Measurements from ENCODE around the gene MYO3B.

- TF ChIP-seq CTCF (IDR thresholded peaks at IDR 0.05) (no peak), POLR2A (IDR thresholded peaks at IDR 0.05) (no peak)
These were observed 276.8 kb downstream of the MYO3B start for GRCh38 chr2:170454471-170455372.

All from sigmoid colon (tissue), 3 donors.